HG02763 (cell line): Measurements from ENCODE around the gene HES2.
"Not testable (repeated sequence)": the region's sequence is repeated elsewhere in the genome, so short reads cannot be mapped to it uniquely, and the experiment has no call there.

Experiments used
- ATAC-seq: cut with Tn5 transposase; IDR thresholded peaks from one replicate; pipeline ENCODE4 v1.9.1; 2021; ENCODE audit warnings: mild to moderate bottlenecking, moderate library complexity; ENCODE audit not compliant: unreplicated experiment

HES2 gene

GRCh38 chr1:6419397-6419803, 319 bp downstream of the HES2 start:
- ATAC-seq, result no peak

- no peak for ATAC-seq
Observed at GRCh38 chr1:6418668-6419396, 887 bp downstream of the HES2 start.

GRCh38 chr1:6417961-6418667, 1.6 kb downstream of the HES2 start:
- ATAC-seq, result no peak

GRCh38 chr1:6416906-6417305, 2.8 kb downstream of the HES2 start:
- no peak for ATAC-seq

GRCh38 chr1:6416295-6416656, 3.4 kb downstream of the HES2 start:
- ATAC-seq, result no peak

GRCh38 chr1:6414881-6415626, 4.7 kb downstream of the HES2 start:
- ATAC-seq, result no peak

GRCh38 chr1:6414443-6414844, 5.3 kb downstream of the HES2 start:
- ATAC-seq, result peak; percentile 48

- ATAC-seq, result no peak
Observed at GRCh38 chr1:6412896-6413295, 6.8 kb downstream of the HES2 start.

- ATAC-seq, result no peak
Observed at GRCh38 chr1:6410248-6410893, 9.3 kb downstream of the HES2 start.

GRCh38 chr1:6409733-6410132, 10.0 kb downstream of the HES2 start:
- ATAC-seq, result no peak

GRCh38 chr1:6409053-6409452, 10.7 kb downstream of the HES2 start:
- ATAC-seq, result no peak

- no peak for ATAC-seq
Observed at GRCh38 chr1:6408023-6408422, 11.7 kb downstream of the HES2 start.

- no peak for ATAC-seq
Observed at GRCh38 chr1:6401673-6402072, 18.0 kb downstream of the HES2 start.

- ATAC-seq, result no peak
Observed at GRCh38 chr1:6399294-6399693, 20.4 kb downstream of the HES2 start.

GRCh38 chr1:6397844-6398441, 21.8 kb downstream of the HES2 start:
- ATAC-seq, result no peak

- no peak for ATAC-seq
Observed at GRCh38 chr1:6396998-6397397, 22.7 kb downstream of the HES2 start.

- not testable (repeated sequence) for ATAC-seq
Observed at GRCh38 chr1:6395781-6396244, 23.9 kb downstream of the HES2 start.

GRCh38 chr1:6395130-6395529, 24.6 kb downstream of the HES2 start:
- ATAC-seq, result not testable (repeated sequence)

- ATAC-seq, result peak; percentile 83
Observed at GRCh38 chr1:6393400-6394187, 26.1 kb downstream of the HES2 start, which contains the start of gene ACOT7. ACOT7 (minus strand) TSS chr1:6393767; CDS start chr1:6393399, 368 bp downstream.
